ENCODE data around the gene ADGRF3.

Gene ADGRF3

GRCh38 chr2:26302846-26303245 lies 43.7 kb downstream of the ADGRF3 start:
- H3K4me3 ChIP-seq (ENCODE audit: low read depth, low read length) = no peak overlapping the region
- TF ChIP-seq, protein P1, sequence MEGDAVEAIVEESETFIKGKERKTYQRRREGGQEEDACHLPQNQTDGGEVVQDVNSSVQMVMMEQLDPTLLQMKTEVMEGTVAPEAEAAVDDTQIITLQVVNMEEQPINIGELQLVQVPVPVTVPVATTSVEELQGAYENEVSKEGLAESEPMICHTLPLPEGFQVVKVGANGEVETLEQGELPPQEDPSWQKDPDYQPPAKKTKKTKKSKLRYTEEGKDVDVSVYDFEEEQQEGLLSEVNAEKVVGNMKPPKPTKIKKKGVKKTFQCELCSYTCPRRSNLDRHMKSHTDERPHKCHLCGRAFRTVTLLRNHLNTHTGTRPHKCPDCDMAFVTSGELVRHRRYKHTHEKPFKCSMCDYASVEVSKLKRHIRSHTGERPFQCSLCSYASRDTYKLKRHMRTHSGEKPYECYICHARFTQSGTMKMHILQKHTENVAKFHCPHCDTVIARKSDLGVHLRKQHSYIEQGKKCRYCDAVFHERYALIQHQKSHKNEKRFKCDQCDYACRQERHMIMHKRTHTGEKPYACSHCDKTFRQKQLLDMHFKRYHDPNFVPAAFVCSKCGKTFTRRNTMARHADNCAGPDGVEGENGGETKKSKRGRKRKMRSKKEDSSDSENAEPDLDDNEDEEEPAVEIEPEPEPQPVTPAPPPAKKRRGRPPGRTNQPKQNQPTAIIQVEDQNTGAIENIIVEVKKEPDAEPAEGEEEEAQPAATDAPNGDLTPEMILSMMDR (conservative IDR thresholded peaks at IDR 0.05; ENCODE audit: low read depth, low read length) = no peak
- no peak for DNase-seq (ENCODE audit: low read depth)

DNA sequence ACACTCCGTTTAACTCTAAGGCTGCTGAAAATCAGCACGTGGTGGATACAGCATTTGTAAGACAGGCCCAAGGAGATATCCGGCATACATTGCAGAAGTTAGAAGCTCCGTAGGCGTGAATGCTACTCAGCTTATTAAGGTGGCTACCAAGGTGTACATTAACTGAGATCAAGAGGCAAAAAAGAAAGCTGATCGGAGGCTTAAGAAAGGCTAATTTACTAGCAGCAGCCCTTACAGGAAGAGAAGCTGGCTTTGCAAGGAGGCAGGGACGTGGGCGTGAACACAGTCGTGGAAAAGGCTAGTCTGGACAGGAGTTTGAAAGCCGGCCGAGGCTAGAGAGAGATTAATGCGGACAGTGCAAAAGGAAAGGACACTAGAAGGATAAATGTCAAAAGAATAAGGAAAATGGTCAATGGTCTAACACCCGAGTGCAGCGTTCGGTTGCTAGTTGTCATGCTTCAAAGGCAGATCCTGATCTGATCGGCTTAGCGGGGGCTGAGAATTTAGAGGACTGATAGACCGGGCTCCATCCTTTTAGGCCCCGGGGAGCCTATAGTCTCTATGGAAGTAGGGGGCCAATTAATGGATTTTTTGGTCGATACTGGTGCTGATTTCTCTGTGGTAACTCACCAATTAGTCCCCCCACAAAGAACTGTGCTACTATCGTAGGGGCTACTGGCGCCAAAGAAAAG lies 46.2 kb downstream of the ADGRF3 start:
- DNase-seq (ENCODE audit: low read depth) = peak; percentile 47
- peak overlapping the region; percentile 57 for H3K4me3 ChIP-seq (ENCODE audit: low read depth, low read length)
- TF ChIP-seq, protein P1 (conservative IDR thresholded peaks at IDR 0.05; ENCODE audit: low read depth, low read length) = no peak

- DNase-seq (ENCODE audit: low read depth) = peak; percentile 79
- TF ChIP-seq, protein P1 (conservative IDR thresholded peaks at IDR 0.05; ENCODE audit: low read depth, low read length) = no peak
- peak overlapping the region; percentile 57 for H3K4me3 ChIP-seq (ENCODE audit: low read depth, low read length)
These were observed 47.0 kb downstream of the ADGRF3 start for GRCh38 chr2:26299471-26300101.

- DNase-seq (ENCODE audit: low read depth) = peak; percentile 55
- H3K4me3 ChIP-seq (ENCODE audit: low read depth, low read length) = peak overlapping the region; percentile 57
- TF ChIP-seq, protein P1 (conservative IDR thresholded peaks at IDR 0.05; ENCODE audit: low read depth, low read length) = no peak
These were observed 47.8 kb downstream of the ADGRF3 start for GRCh38 chr2:26298638-26299393.

DNA sequence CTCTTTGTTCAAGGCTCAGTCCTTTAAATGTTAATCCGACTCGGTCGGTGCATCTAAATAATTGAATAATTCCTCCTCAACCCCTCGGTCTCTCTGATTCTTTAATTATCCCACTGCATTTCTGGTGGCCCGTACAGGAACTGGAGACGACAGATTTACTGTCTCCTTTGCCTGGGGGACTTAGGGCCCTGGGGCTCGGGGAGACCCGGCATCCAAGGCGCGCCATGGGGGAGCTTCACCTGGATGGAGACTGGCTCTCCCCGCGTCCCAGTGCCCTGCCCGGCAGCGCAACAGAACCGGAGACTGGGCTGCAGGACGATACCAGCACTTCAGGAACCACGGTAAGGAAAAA lies 48.3 kb downstream of the ADGRF3 start:
- DNase-seq (ENCODE audit: low read depth) = no peak
- TF ChIP-seq, protein P1 (conservative IDR thresholded peaks at IDR 0.05; ENCODE audit: low read depth, low read length) = no peak
- peak overlapping the region; percentile 57 for H3K4me3 ChIP-seq (ENCODE audit: low read depth, low read length)

- DNase-seq (ENCODE audit: low read depth) = no peak
- no peak overlapping the region for H3K4me3 ChIP-seq (ENCODE audit: low read depth, low read length)
- TF ChIP-seq, protein P1 (conservative IDR thresholded peaks at IDR 0.05; ENCODE audit: low read depth, low read length) = no peak
These were observed 49.5 kb downstream of the ADGRF3 start for GRCh38 chr2:26297061-26297460.

Measured in choroid plexus epithelial cell (primary cell).